ENCODE measurements around the gene ELF1. TPM values are rescaled to one million over a fixed set of nuclear protein-coding genes. Genes with fewer than 3 reads are reported as not detected.
A peak's percentile ranks its signal among the peaks of the same experiment; 100 is the strongest.
"Not testable (repeated sequence)": the region's sequence is repeated elsewhere in the genome, so short reads cannot be mapped to it uniquely, and the experiment has no call there.

Gene ELF1
- total RNA-seq, 4 donors from 2014 or later: 38.0 to 123 (median 105) TPM

GRCh38 chr13:40923867-40924266 is 95.2 kb downstream of the ELF1 start:
- H3K9me3 ChIP-seq: no peaks in the 10 kb centered on the region
- H3K4me3 ChIP-seq: no peak overlapping the region
- no peak for DNase-seq
- intact Hi-C loops (cut with DNase I; ENCODE audit: low total_unique reads) (loop anchor here (10.0 kb wide), 1 partner anchor 131 kb away; no protein-coding TSS in a partner anchor), in situ Hi-C loops (cut with MboI; ENCODE audit: low pct_ligation_motif_present in 1 of 4, low pct_unique_long_range_greater_than_20kb in 1 of 4, low sequenced_read_pairs in 3 of 4) (no loop called here)
- peaks cover 3 to 19% (median 12%) of the 10 kb centered on the region in 4 donors for H3K4me1 ChIP-seq
- TF ChIP-seq CTCF (IDR thresholded peaks at IDR 0.05): no peak
- TF ChIP-seq POLR2AphosphoS5 (IDR thresholded peaks at IDR 0.05): no peak
- TF ChIP-seq POLR2A (IDR thresholded peaks at IDR 0.05): no peak
- TF ChIP-seq EP300 (IDR thresholded peaks at IDR 0.05; ENCODE audit: low read depth): no peak
- H3K36me3 ChIP-seq: no peaks in the 10 kb centered on the region
- H3K27me3 ChIP-seq: no peaks in the 10 kb centered on the region
- no peak overlapping the region for H3K27ac ChIP-seq

GRCh38 chr13:40922437-40923040 is 96.6 kb downstream of the ELF1 start:
- peak; percentile 61 for DNase-seq
- TF ChIP-seq CTCF (IDR thresholded peaks at IDR 0.05) (no peak), EP300 (IDR thresholded peaks at IDR 0.05; ENCODE audit: low read depth) (no peak), POLR2A (IDR thresholded peaks at IDR 0.05) (no peak), POLR2AphosphoS5 (IDR thresholded peaks at IDR 0.05) (no peak)
- in situ Hi-C loops (cut with MboI; ENCODE audit: low pct_ligation_motif_present in 1 of 4, low pct_unique_long_range_greater_than_20kb in 1 of 4, low sequenced_read_pairs in 3 of 4) (no loop called here), intact Hi-C loops (cut with DNase I; ENCODE audit: low total_unique reads) (loop anchor here (10.0 kb wide), 1 partner anchor 132 kb away; no protein-coding TSS in a partner anchor)
- no peaks in the 10 kb centered on the region for H3K27me3 ChIP-seq
- WGBS, 2 donors (ENCODE audit: low coverage in 1 of 2): 78 to 86% methylated on average over 7 to 28 of the region's 28 CpGs
- H3K9me3 ChIP-seq: no peaks in the 10 kb centered on the region
- H3K27ac ChIP-seq: peak overlapping the region; percentile 39 to 92 (median 50)
- no peaks in the 10 kb centered on the region for H3K36me3 ChIP-seq
- peaks cover 3 to 19% (median 12%) of the 10 kb centered on the region in 4 donors for H3K4me1 ChIP-seq
- no peak overlapping the region for H3K4me3 ChIP-seq

- peaks cover 3 to 19% (median 12%) of the 10 kb centered on the region in 4 donors for H3K4me1 ChIP-seq
- H3K27me3 ChIP-seq: no peaks in the 10 kb centered on the region
- intact Hi-C loops (cut with DNase I; ENCODE audit: low total_unique reads) (loop anchor here (10.0 kb wide), 1 partner anchor 134 kb away; no protein-coding TSS in a partner anchor), in situ Hi-C loops (cut with MboI; ENCODE audit: low pct_ligation_motif_present in 1 of 4, low pct_unique_long_range_greater_than_20kb in 1 of 4, low sequenced_read_pairs in 3 of 4) (no loop called here)
- TF ChIP-seq EP300 (IDR thresholded peaks at IDR 0.05; ENCODE audit: low read depth) (no peak), POLR2AphosphoS5 (IDR thresholded peaks at IDR 0.05) (no peak), CTCF (IDR thresholded peaks at IDR 0.05) (no peak), POLR2A (IDR thresholded peaks at IDR 0.05) (no peak)
- H3K36me3 ChIP-seq: no peaks in the 10 kb centered on the region
- 5 to 10% methylated on average over 5 of the region's 5 CpGs for WGBS, 2 donors (ENCODE audit: low coverage in 1 of 2)
- peak overlapping the region; percentile 92 to 95 (median 92) for H3K27ac ChIP-seq
- DNase-seq: no peak
- H3K9me3 ChIP-seq: no peaks in the 10 kb centered on the region
- H3K4me3 ChIP-seq: peak overlapping the region; percentile 50 to 92 (median 58)
Observed at GRCh38 chr13:40920826-40921225, 98.3 kb downstream of the ELF1 start.

GRCh38 chr13:40919901-40920300 is 99.2 kb downstream of the ELF1 start:
- peak overlapping the region in 1 of 4 donors; percentile 92 for H3K4me3 ChIP-seq
- intact Hi-C loops (cut with DNase I; ENCODE audit: low total_unique reads): loop anchor here (10.0 kb wide), 1 partner anchor 135 kb away; no protein-coding TSS in a partner anchor
- in situ Hi-C loops (cut with MboI; ENCODE audit: low pct_ligation_motif_present in 1 of 4, low pct_unique_long_range_greater_than_20kb in 1 of 4, low sequenced_read_pairs in 3 of 4): loop anchor here in 1 of 4 donors (10.0 kb wide), 1 partner anchor 125 kb away; no protein-coding TSS in a partner anchor
- H3K36me3 ChIP-seq, H3K9me3 ChIP-seq, DNase-seq, H3K27me3 ChIP-seq: not testable (repeated sequence)
- peak overlapping the region in 2 of 4 donors; percentile 93 to 95 for H3K27ac ChIP-seq
- 73 to 82% methylated on average over 4 to 7 of the region's 7 CpGs for WGBS, 2 donors (ENCODE audit: low coverage in 1 of 2)
- peaks cover 3 to 23% (median 14%) of the 10 kb centered on the region in 4 donors for H3K4me1 ChIP-seq
